WERI-Rb-1 (cell line): ENCODE results near the gene ZNF567.

Source experiments
- DNase-seq: peaks from one replicate; pipeline ENCODE4 v3.0.0-alpha.2; 2020
- H3K27ac ChIP-seq: fragments of 250-450 bp; sonication (Bioruptor Pico); 2 replicates; pipeline ENCODE4 v1.5.1; 2020; ENCODE audit warnings: mild to moderate bottlenecking, moderate library complexity
- H3K27me3 ChIP-seq: fragments of 250-450 bp; sonication (Bioruptor Pico); 2 replicates; pipeline ENCODE4 v1.5.1; 2021; ENCODE audit warnings: mild to moderate bottlenecking, low read depth, moderate library complexity; ENCODE audit not compliant: insufficient read depth, severe bottlenecking
- H3K36me3 ChIP-seq: fragments of 250-450 bp; sonication (Bioruptor Pico); 2 replicates; pipeline ENCODE4 v1.5.1; 2020; ENCODE audit warnings: mild to moderate bottlenecking, moderate library complexity
- H3K4me3 ChIP-seq: 2 replicates; pipeline ENCODE4 v1.5.1; 2011; ENCODE audit warnings: low read depth, mild to moderate bottlenecking, control low read depth, low read length
- H3K9me3 ChIP-seq: fragments of 250-450 bp; sonication (Bioruptor Pico); 2 replicates; pipeline ENCODE4 v1.5.1; 2021; ENCODE audit warnings: mild to moderate bottlenecking, moderate library complexity; ENCODE audit not compliant: severe bottlenecking
- CTCF ChIP-seq: IDR thresholded peaks from 2 replicates; pipeline ENCODE4 v1.5.1; 2011; ENCODE audit warnings: low read depth, mild to moderate bottlenecking, control low read depth, inconsistent platforms, low read length

The ZNF567 gene

GRCh38 chr19:36668646-36669045 is 18.8 kb upstream of the ZNF567 start:
- H3K27ac ChIP-seq: no peak overlapping the region
- H3K27me3 ChIP-seq: no peaks in the 10 kb centered on the region
- no peaks in the 10 kb centered on the region for H3K9me3 ChIP-seq
- TF ChIP-seq CTCF: no peak
- H3K36me3 ChIP-seq: peaks cover 13% of the 10 kb centered on the region
- H3K4me3 ChIP-seq: no peak overlapping the region
- DNase-seq: no peak

- H3K27me3 ChIP-seq: no peaks in the 10 kb centered on the region
- H3K4me3 ChIP-seq: no peak overlapping the region
- no peaks in the 10 kb centered on the region; the same call in none of the 2 replicates for H3K36me3 ChIP-seq
- no peak for DNase-seq
- H3K27ac ChIP-seq: no peak overlapping the region
- TF ChIP-seq CTCF: no peak
- H3K9me3 ChIP-seq: no peaks in the 10 kb centered on the region
Observed at GRCh38 chr19:36672368-36672767, 15.0 kb upstream of the ZNF567 start.

GRCh38 chr19:36674201-36674600 is 13.2 kb upstream of the ZNF567 start:
- Histone ChIP-seq H3K9me3 (no peaks in the 10 kb centered on the region), H3K36me3 (peaks cover 7% of the 10 kb centered on the region), H3K27me3 (no peaks in the 10 kb centered on the region), H3K4me3 (no peak overlapping the region), H3K27ac (no peak overlapping the region)
- no peak for DNase-seq
- no peak for TF ChIP-seq CTCF

GRCh38 chr19:36679455-36679854 is 8.0 kb upstream of the ZNF567 start:
- Histone ChIP-seq H3K27ac (no peak overlapping the region), H3K36me3 (peaks cover 7% of the 10 kb centered on the region), H3K27me3 (no peaks in the 10 kb centered on the region), H3K4me3 (no peak overlapping the region), H3K9me3 (no peaks in the 10 kb centered on the region)
- DNase-seq: no peak
- no peak for TF ChIP-seq CTCF

- Histone ChIP-seq H3K27ac (no peak overlapping the region), H3K4me3 (no peak overlapping the region), H3K27me3 (no peaks in the 10 kb centered on the region), H3K9me3 (no peaks in the 10 kb centered on the region), H3K36me3 (peaks cover 17% of the 10 kb centered on the region)
- no peak for TF ChIP-seq CTCF
- no peak for DNase-seq
Observed at GRCh38 chr19:36685835-36686234, 1.6 kb upstream of the ZNF567 start.

GRCh38 chr19:36686365-36687213 is 823 bp upstream of the ZNF567 start:
- peak overlapping the region; percentile 99 for H3K4me3 ChIP-seq
- H3K9me3 ChIP-seq: no peaks in the 10 kb centered on the region
- H3K27me3 ChIP-seq: no peaks in the 10 kb centered on the region
- DNase-seq: no peak
- H3K36me3 ChIP-seq: peaks cover 24% of the 10 kb centered on the region
- peak overlapping the region; percentile 85 for H3K27ac ChIP-seq
- TF ChIP-seq CTCF: no peak
